GM12864 (cell line): ENCODE measurements around the gene STYXL1.

ENCODE experiments used
- DNase-seq: peaks from one replicate; pipeline ENCODE4 v3.0.0-alpha.2; 2011; ENCODE audit warnings: low read depth
- H3K4me3 ChIP-seq: 2 replicates; pipeline ENCODE4 v1.5.1; 2011; ENCODE audit warnings: mild to moderate bottlenecking, low read depth, low read length, control low read depth
- CTCF ChIP-seq: IDR thresholded peaks from 2 replicates; pipeline ENCODE4 v1.5.1; 2011; ENCODE audit warnings: low read depth, mild to moderate bottlenecking, moderate library complexity, low read length, control low read depth, inconsistent platforms; ENCODE audit errors: missing control alignments

Gene STYXL1

DNA sequence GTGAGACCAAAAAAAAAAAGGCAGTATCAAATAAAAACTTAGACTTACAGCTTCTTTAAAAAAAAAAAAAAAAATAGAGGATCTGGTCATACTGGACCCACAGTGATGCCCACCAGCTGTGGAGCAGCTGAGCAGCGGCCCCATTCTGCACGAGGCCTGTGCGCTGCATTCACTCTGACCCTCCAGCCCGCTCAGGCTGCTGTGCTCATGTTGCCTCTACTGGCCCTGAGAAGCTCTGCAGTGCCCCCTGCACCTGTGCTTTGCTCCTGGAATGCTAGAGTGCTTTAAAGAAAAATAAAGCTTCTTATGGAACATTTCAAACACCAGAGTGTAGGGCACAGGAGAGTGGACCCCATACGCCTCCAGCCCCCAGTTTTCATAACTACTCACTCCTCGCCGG lies 86.6 kb downstream of the STYXL1 start:
- no peak for DNase-seq
- no peak overlapping the region for H3K4me3 ChIP-seq
- TF ChIP-seq CTCF = no peak

DNA sequence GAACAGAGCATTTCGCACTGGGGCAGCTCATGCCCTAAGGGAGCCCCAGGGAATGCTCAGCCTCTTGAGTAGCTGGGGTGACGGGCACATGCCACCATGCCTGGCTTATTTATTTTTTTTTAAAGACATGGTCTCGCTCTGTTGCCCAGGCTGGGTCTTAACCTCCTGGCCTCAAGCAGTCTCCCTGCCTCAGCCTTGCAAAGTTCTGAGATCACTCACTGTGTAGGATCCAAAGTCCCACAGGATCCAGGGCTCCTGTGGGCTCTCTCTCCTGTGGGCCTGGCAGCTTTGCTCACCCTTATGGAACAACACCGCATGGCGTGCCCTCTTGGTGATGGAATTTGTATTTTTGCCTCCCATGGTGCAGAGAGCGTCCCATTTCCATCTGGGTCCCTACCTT lies 87.4 kb downstream of the STYXL1 start:
- DNase-seq = no peak
- TF ChIP-seq CTCF = no peak
- no peak overlapping the region for H3K4me3 ChIP-seq

GRCh38 chr7:75958802-75959543 lies 88.8 kb downstream of the STYXL1 start:
- no peak for TF ChIP-seq CTCF
- DNase-seq = no peak
- H3K4me3 ChIP-seq = no peak overlapping the region

GRCh38 chr7:75957021-75957736 lies 90.6 kb downstream of the STYXL1 start:
- H3K4me3 ChIP-seq = no peak overlapping the region
- no peak for TF ChIP-seq CTCF
- DNase-seq = no peak

- no peak overlapping the region for H3K4me3 ChIP-seq
- DNase-seq = no peak
- no peak for TF ChIP-seq CTCF
Observed at GRCh38 chr7:75955331-75955955, 92.4 kb downstream of the STYXL1 start.

- no peak overlapping the region for H3K4me3 ChIP-seq
- no peak for TF ChIP-seq CTCF
- no peak for DNase-seq
Observed at GRCh38 chr7:75953931-75954330, 93.9 kb downstream of the STYXL1 start.
